Keratinocyte (primary cell): Measurements from ENCODE around the gene ZIC4. TPM values are rescaled to one million over a fixed set of nuclear protein-coding genes. Genes with fewer than 3 reads are reported as not detected.

ENCODE experiments used
- DNase-seq: peaks from one replicate; pipeline ENCODE4 v3.0.0-alpha.2; 2011; ENCODE audit warnings: low read depth, missing footprints, low spot score
- FAIRE-seq: peaks from 2 replicates; lab custom pipeline; 2011; peaks lifted over from hg19 to GRCh38; lab: Jason Lieb, UNC
- H2AFZ ChIP-seq: 2 replicates; pipeline ENCODE4 v1.6.0; 2012; ENCODE audit warnings: low read length, control low read depth, inconsistent platforms; ENCODE audit not compliant: control insufficient read depth
- H3K27ac ChIP-seq: 2 replicates; pipeline ENCODE4 v1.5.1; 2011; ENCODE audit warnings: low read length; ENCODE audit not compliant: control insufficient read depth, insufficient read depth
- H3K27me3 ChIP-seq: 3 replicates; pipeline ENCODE4 v1.6.0; 2011; ENCODE audit warnings: low read length; ENCODE audit not compliant: control insufficient read depth, insufficient read depth; ENCODE audit errors: extremely low read depth
- H3K36me3 ChIP-seq, 2 experiments: 2 replicates in 1 of 2; 3 replicates in 1 of 2; pipeline ENCODE4 v1.5.1; 2011; ENCODE audit warnings: low read length in 2 of 2, mild to moderate bottlenecking in 1 of 2; ENCODE audit not compliant: control insufficient read depth in 2 of 2, insufficient read depth in 2 of 2; ENCODE audit errors: extremely low read depth in 1 of 2
- H3K4me1 ChIP-seq: 3 replicates; pipeline ENCODE4 v1.5.1; 2011; ENCODE audit warnings: low read length; ENCODE audit not compliant: control insufficient read depth, insufficient read depth; ENCODE audit errors: extremely low read depth
- H3K4me2 ChIP-seq: 3 replicates; pipeline ENCODE4 v1.6.0; 2011; ENCODE audit warnings: low read depth, low read length; ENCODE audit not compliant: control insufficient read depth, insufficient read depth; ENCODE audit errors: extremely low read depth
- H3K4me3 ChIP-seq, 3 experiments: fragments of 200-600 bp in 1 of 3; sonication (generic) in 1 of 3; 2 replicates in 2 of 3; 3 replicates in 1 of 3; pipeline ENCODE4 v1.5.1; 2011 to 2016; ENCODE audit warnings: low read length in 3 of 3, mild to moderate bottlenecking in 3 of 3, control low read depth in 2 of 3, inconsistent platforms in 1 of 3, low read depth in 1 of 3, mixed read lengths in 1 of 3, mixed run types in 1 of 3, moderate library complexity in 1 of 3; ENCODE audit not compliant: control insufficient read depth in 2 of 3, insufficient read depth in 2 of 3; ENCODE audit errors: extremely low read depth in 1 of 3
- H3K79me2 ChIP-seq: 2 replicates; pipeline ENCODE4 v1.6.0; 2012; ENCODE audit warnings: low read length; ENCODE audit not compliant: control insufficient read depth, insufficient read depth
- H3K9ac ChIP-seq: 3 replicates; pipeline ENCODE4 v1.6.0; 2011; ENCODE audit warnings: low read length; ENCODE audit not compliant: control insufficient read depth, insufficient read depth; ENCODE audit errors: extremely low read depth
- H3K9me1 ChIP-seq: 3 replicates; pipeline ENCODE4 v1.6.0; 2011; ENCODE audit warnings: low read length; ENCODE audit not compliant: control insufficient read depth, insufficient read depth; ENCODE audit errors: extremely low read depth
- H3K9me3 ChIP-seq: 2 replicates; pipeline ENCODE4 v1.5.1; 2012; ENCODE audit warnings: low read depth, low read length; ENCODE audit not compliant: control insufficient read depth
- H4K20me1 ChIP-seq: 3 replicates; pipeline ENCODE4 v1.6.0; 2011; ENCODE audit warnings: low read length; ENCODE audit not compliant: control insufficient read depth, insufficient read depth; ENCODE audit errors: extremely low read depth
- EZH2 ChIP-seq: IDR thresholded peaks from one replicate; pipeline ENCODE4 v1.6.1; 2012; ENCODE audit warnings: inconsistent platforms, mild to moderate bottlenecking, low read length, moderate library complexity
- dilution Hi-C: fragments of 300-500 bp; cut with MboI; formaldehyde crosslinking; loops from one replicate; pipeline ENCODE4 v1.7.0; 2020; ENCODE audit warnings: low sequenced_read_pairs; ENCODE audit not compliant: extremely low pct_ligation_motif_present
- polyA plus RNA-seq, 5 experiments: library from polyadenylated mRNA; depleted of rRNA in 3 of 5; stranded (reverse) in 3 of 5; stranded (forward) in 1 of 5; unstranded in 1 of 5; fragments of >200 nt; gene quantifications; 1 replicate in 1 of 5; 2 replicates in 3 of 5; 3 replicates in 1 of 5; pipeline versions ENCODE4 v1.2.1 to v1.2.3, GENCODE V29; 2011 to 2012; ENCODE audit warnings: missing spikeins in 2 of 5, low read depth in 1 of 5, low replicate concordance in 1 of 5
- TF ChIP-seq, protein P1 (sequence below), 3 experiments: IDR thresholded peaks in 1 of 3; conservative IDR thresholded peaks in 1 of 3; optimal IDR thresholded peaks in 1 of 3; 2 replicates in 2 of 3; 3 replicates in 1 of 3; pipeline versions ENCODE3 to v1.5.1; 2011; ENCODE audit warnings: low read length in 3 of 3, mild to moderate bottlenecking in 3 of 3, moderate library complexity in 2 of 3, control low read depth in 1 of 3, inconsistent platforms in 1 of 3; ENCODE audit not compliant: insufficient read depth in 2 of 3; ENCODE audit errors: extremely low read depth in 1 of 3

The ZIC4 gene
- polyA plus RNA-seq, 1 donor (not counting 4 experiments of a cell fraction or from before 2014, with no cell fraction given): not detected

DNA sequence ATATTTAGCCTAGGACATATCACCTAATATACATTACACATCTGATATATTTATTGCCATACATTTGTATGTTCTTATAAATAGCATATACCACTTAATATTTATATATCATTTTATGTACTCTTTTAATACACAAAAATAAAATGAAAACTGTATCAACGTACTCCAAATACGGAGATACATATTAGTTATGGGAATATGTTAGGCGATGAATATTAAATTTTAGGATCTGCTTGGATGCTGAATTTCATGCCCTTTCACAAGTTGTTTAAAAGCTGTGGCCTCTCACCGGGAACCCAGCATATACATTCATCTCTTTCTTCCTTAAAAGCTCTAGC lies 50.6 kb downstream of the ZIC4 start:
- H3K27me3 ChIP-seq: peaks cover 62% of the 10 kb centered on the region
- H3K4me3 ChIP-seq: no peak overlapping the region
- dilution Hi-C loops: no loop called here
- no peaks in the 10 kb centered on the region for H3K36me3 ChIP-seq
- no peak overlapping the region for H3K4me2 ChIP-seq
- no peak overlapping the region for H3K9ac ChIP-seq
- H2AFZ ChIP-seq: no peak overlapping the region
- no peak for FAIRE-seq
- H4K20me1 ChIP-seq: no peaks in the 10 kb centered on the region
- no peaks in the 10 kb centered on the region for H3K79me2 ChIP-seq
- peak; percentile 33 for TF ChIP-seq EZH2
- TF ChIP-seq, protein P1, sequence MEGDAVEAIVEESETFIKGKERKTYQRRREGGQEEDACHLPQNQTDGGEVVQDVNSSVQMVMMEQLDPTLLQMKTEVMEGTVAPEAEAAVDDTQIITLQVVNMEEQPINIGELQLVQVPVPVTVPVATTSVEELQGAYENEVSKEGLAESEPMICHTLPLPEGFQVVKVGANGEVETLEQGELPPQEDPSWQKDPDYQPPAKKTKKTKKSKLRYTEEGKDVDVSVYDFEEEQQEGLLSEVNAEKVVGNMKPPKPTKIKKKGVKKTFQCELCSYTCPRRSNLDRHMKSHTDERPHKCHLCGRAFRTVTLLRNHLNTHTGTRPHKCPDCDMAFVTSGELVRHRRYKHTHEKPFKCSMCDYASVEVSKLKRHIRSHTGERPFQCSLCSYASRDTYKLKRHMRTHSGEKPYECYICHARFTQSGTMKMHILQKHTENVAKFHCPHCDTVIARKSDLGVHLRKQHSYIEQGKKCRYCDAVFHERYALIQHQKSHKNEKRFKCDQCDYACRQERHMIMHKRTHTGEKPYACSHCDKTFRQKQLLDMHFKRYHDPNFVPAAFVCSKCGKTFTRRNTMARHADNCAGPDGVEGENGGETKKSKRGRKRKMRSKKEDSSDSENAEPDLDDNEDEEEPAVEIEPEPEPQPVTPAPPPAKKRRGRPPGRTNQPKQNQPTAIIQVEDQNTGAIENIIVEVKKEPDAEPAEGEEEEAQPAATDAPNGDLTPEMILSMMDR (optimal IDR thresholded peaks at IDR 0.05 in 1 of 3, IDR thresholded peaks at IDR 0.05 in 1 of 3, conservative IDR thresholded peaks at IDR 0.05 in 1 of 3; ENCODE audit: extremely low read depth in 1 of 3, insufficient read depth in 2 of 3, low read length in 3 of 3): no peak
- no peaks in the 10 kb centered on the region for H3K9me3 ChIP-seq
- H3K27ac ChIP-seq: no peak overlapping the region
- H3K9me1 ChIP-seq: no peaks in the 10 kb centered on the region
- H3K4me1 ChIP-seq: no peaks in the 10 kb centered on the region
- DNase-seq: no peak

DNA sequence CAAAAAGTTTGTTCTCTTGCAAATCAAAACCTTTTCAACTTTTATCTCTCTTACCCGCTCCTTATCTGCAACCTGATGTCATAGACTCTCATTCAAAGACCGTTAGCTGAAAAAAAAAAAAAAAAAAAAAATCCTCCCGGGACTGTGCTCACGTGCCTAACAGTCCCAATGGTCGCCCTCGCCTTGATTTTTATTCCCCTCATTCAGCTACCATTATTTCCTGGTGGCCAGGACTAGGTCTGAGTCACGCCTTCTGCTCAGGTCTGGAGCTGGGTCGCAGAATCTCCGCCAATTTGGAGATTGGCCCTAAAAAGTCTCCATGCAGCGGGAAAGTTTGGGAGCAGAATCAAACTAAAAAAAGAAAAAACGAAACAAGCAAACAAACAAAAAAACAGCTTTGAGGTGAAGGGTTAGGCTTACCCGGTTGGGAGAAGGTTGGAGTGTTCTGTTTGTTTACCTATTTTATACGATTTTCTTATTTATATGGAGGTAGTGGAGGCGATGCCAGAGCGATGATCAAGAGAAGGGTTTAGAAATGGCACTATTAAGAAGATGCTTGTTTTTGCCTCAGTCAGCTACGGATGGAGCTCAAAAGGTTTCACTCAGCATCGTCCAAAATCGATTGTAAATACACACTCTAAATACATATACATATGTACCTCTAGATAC lies 51.1 kb downstream of the ZIC4 start:
- Histone ChIP-seq H4K20me1 (no peaks in the 10 kb centered on the region), H3K9ac (no peak overlapping the region), H3K9me3 (no peaks in the 10 kb centered on the region), H3K4me2 (no peak overlapping the region), H3K79me2 (no peaks in the 10 kb centered on the region), H3K4me3 (no peak overlapping the region), H3K27ac (no peak overlapping the region), H3K27me3 (peaks cover 57% of the 10 kb centered on the region), H2AFZ (no peak overlapping the region), H3K9me1 (no peaks in the 10 kb centered on the region), H3K36me3 (no peaks in the 10 kb centered on the region), H3K4me1 (no peaks in the 10 kb centered on the region)
- DNase-seq (no peak), FAIRE-seq (no peak)
- TF ChIP-seq EZH2: peak; percentile 34
- TF ChIP-seq, protein P1 (optimal IDR thresholded peaks at IDR 0.05 in 1 of 3, IDR thresholded peaks at IDR 0.05 in 1 of 3, conservative IDR thresholded peaks at IDR 0.05 in 1 of 3; ENCODE audit: extremely low read depth in 1 of 3, insufficient read depth in 2 of 3, low read length in 3 of 3): no peak
- dilution Hi-C loops: no loop called here
